Sigmoid colon (tissue), 7 donors: ENCODE measurements around the gene GDPD5. TPM values are rescaled to one million over a fixed set of nuclear protein-coding genes. Genes with fewer than 3 reads are reported as not detected.

Source experiments
- DNase-seq: peaks from one replicate; pipeline ENCODE4 v3.0.0-alpha.2; 2019
- H3K27ac ChIP-seq, 4 donors: fragments of 200-600 bp; sonication (generic); one replicate each; pipeline ENCODE4 v1.5.1; 2016 to 2019; ENCODE audit warnings: mild to moderate bottlenecking in 1 of 4
- H3K27me3 ChIP-seq, 3 donors: fragments of 200-600 bp; sonication (generic); one replicate each; pipeline ENCODE4 v1.5.1; 2019; ENCODE audit warnings: mild to moderate bottlenecking in 1 of 3
- H3K36me3 ChIP-seq, 4 donors: fragments of 200-600 bp; sonication (generic); one replicate each; pipeline ENCODE4 v1.5.1; 2016 to 2019
- H3K4me1 ChIP-seq, 4 donors: fragments of 200-600 bp; sonication (generic); one replicate each; pipeline ENCODE4 v1.5.1; 2017 to 2019
- H3K4me3 ChIP-seq, 4 donors: fragments of 200-600 bp; sonication (generic); one replicate each; pipeline ENCODE4 v1.5.1; 2017 to 2019; ENCODE audit warnings: mild to moderate bottlenecking in 2 of 4, moderate library complexity in 1 of 4
- H3K9me3 ChIP-seq, 4 donors: fragments of 200-600 bp in 3 of 4; sonication (generic) in 3 of 4; one replicate each; pipeline versions ENCODE4 v1.5.1 to v1.6.1; 2013 to 2019
- EP300 ChIP-seq, 4 donors: sonication (generic); formaldehyde crosslinking; IDR thresholded peaks; one replicate each; pipeline ENCODE4 v1.6.1; 2017; ENCODE audit warnings: antibody characterized with exemption in 4 of 4
- POLR2A ChIP-seq, 2 donors: fragments of 450-650 bp; IDR thresholded peaks; one replicate each; pipeline ENCODE4 v1.6.1; 2016; ENCODE audit warnings: antibody characterized with exemption in 2 of 2, mild to moderate bottlenecking in 2 of 2, moderate library complexity in 2 of 2
- POLR2AphosphoS5 ChIP-seq, 4 donors: sonication (generic); formaldehyde crosslinking; IDR thresholded peaks; one replicate each; pipeline ENCODE4 v1.6.1; 2017; ENCODE audit warnings: antibody characterized with exemption in 4 of 4
- WGBS, 2 donors: extraction: QIAGEN DNeasy Blood & Tissue Kit; methylation state at CpG; one replicate each; pipeline ENCODE4 v1.1.7; 2013; 5-methylcytosine and 5-hydroxymethylcytosine counted together
- intact Hi-C: fragments of 100-400 bp; cut with DNase I; formaldehyde crosslinking; loops from one replicate; pipeline ENCODE4 v1.15.1; 2023
- polyA plus RNA-seq, 3 donors: library from polyadenylated mRNA; stranded (reverse); fragments of 200-250 nt; gene quantifications; one replicate each; pipeline ENCODE4 v1.2.3, GENCODE V29; 2013
- total RNA-seq, 4 donors: library from RNA; depleted of rRNA; stranded (reverse); fragments of >200 nt; gene quantifications; one replicate each; pipeline ENCODE4 v1.1.0, GENCODE V29; 2016
- TF ChIP-seq, protein P1 (sequence below), 4 experiments: fragments of 450-650 bp in 3 of 4; fragments of 200-600 bp in 1 of 4; IDR thresholded peaks; one replicate each; pipeline ENCODE4 v1.5.1; 2016 to 2019; ENCODE audit warnings: antibody characterized with exemption in 4 of 4, mild to moderate bottlenecking in 3 of 4, moderate library complexity in 2 of 4
- donor health status: healthy with polysubstance abuse.
- donor health status: Bipolar disorder and iron deficiency.
- donor health status: healthy.

The GDPD5 gene
- total and polyA plus RNA-seq, 7 donors, result 2.4 to 8.1 (median 5.8) TPM; not detected in 1

DNA sequence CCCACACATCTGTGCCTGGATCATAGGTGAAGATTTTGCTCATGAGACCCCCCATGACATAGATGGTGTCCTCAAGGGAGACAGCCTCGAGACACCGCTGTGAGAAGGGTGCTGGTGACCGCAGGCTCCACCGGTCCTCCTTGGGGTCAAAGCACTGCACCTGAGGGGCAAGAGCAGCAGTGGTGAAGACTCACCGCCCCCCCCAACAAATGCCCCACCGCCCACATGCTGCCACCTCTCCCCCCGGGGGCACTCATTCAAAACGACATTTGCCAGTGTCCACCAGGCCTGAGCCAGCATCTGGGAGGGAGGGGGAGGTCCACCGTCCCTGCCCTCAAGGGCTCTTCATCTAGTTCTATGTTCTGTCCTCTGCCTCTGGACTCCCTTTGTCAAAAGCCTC, 102.0 kb downstream of the GDPD5 start:
- Histone ChIP-seq H3K36me3 (peaks cover 0 to 10% (median 0%) of the 10 kb centered on the region in 4 donors), H3K9me3 (no peaks in the 10 kb centered on the region), H3K27me3 (peaks cover 0 to 5% (median 5%) of the 10 kb centered on the region in 3 donors), H3K4me1 (peaks cover 0 to 21% (median 11%) of the 10 kb centered on the region in 4 donors), H3K4me3 (no peak overlapping the region), H3K27ac (no peak overlapping the region)
- intact Hi-C loops, result no loop called here
- no peak for TF ChIP-seq EP300 (IDR thresholded peaks at IDR 0.05)
- TF ChIP-seq POLR2A (IDR thresholded peaks at IDR 0.05), result no peak
- TF ChIP-seq, protein P1, sequence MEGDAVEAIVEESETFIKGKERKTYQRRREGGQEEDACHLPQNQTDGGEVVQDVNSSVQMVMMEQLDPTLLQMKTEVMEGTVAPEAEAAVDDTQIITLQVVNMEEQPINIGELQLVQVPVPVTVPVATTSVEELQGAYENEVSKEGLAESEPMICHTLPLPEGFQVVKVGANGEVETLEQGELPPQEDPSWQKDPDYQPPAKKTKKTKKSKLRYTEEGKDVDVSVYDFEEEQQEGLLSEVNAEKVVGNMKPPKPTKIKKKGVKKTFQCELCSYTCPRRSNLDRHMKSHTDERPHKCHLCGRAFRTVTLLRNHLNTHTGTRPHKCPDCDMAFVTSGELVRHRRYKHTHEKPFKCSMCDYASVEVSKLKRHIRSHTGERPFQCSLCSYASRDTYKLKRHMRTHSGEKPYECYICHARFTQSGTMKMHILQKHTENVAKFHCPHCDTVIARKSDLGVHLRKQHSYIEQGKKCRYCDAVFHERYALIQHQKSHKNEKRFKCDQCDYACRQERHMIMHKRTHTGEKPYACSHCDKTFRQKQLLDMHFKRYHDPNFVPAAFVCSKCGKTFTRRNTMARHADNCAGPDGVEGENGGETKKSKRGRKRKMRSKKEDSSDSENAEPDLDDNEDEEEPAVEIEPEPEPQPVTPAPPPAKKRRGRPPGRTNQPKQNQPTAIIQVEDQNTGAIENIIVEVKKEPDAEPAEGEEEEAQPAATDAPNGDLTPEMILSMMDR (IDR thresholded peaks at IDR 0.05), result no peak
- no peak for TF ChIP-seq POLR2AphosphoS5 (IDR thresholded peaks at IDR 0.05)
- 92 to 94% methylated on average over 9 of the region's 9 CpGs for WGBS, 2 donors
- no peak for DNase-seq

DNA sequence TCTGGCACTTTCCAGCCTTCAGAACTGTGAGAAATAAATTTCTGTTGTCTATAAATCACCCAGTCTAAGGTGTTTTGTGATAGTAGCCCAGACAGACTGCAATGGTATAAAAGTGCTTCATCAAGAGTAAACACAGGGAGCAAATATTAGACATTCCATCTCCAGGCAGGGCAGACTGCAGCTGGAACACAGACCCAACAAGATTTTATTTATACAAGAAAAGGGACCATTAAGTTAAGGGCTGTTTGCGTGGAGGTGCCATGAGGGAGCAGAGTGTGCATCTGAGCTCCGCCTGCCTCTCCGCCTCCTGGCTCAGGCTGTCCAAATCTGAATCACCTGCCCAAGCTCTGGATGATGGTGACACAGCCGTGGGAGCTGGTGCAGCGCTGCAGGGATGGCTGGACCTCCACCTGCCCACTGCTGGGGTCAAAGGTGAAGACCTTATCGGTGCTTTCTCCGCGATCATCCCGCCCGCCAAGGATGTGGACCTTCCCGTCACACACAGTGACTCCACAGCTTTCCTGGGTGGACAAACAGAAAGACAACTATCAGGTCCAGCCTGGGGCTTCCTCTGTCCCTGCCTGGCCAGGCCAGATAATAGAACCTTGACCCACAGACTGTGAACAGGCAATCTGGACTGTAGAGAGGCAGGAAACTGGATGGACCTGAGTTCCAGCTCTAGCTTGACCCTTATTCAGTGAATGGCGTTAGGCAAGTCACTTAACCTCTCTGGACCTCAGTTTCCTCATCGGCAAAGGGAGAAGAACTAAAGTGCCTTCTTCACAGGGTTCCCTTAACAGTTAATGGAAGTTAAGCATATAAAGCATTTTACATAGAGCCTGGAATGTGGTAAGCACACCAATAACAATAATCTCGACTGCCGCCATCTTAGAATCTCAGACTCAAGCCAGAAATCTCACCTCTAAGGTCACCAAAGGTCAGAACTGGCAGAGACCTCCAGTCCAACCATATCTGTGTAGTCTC, 103.2 kb downstream of the GDPD5 start:
- intact Hi-C loops, result no loop called here
- Histone ChIP-seq H3K4me3 (no peak overlapping the region), H3K27me3 (no peaks in the 10 kb centered on the region), H3K27ac (no peak overlapping the region), H3K36me3 (peaks cover 0 to 12% (median 0%) of the 10 kb centered on the region in 4 donors), H3K4me1 (peaks cover 0 to 22% (median 6%) of the 10 kb centered on the region in 4 donors), H3K9me3 (no peaks in the 10 kb centered on the region)
- WGBS, 2 donors, result 39 to 81% methylated on average over 15 of the region's 15 CpGs
- DNase-seq, result no peak
- TF ChIP-seq POLR2A (IDR thresholded peaks at IDR 0.05) (no peak), EP300 (IDR thresholded peaks at IDR 0.05) (no peak), POLR2AphosphoS5 (IDR thresholded peaks at IDR 0.05) (no peak)
- TF ChIP-seq, protein P1 (IDR thresholded peaks at IDR 0.05), result no peak

DNA sequence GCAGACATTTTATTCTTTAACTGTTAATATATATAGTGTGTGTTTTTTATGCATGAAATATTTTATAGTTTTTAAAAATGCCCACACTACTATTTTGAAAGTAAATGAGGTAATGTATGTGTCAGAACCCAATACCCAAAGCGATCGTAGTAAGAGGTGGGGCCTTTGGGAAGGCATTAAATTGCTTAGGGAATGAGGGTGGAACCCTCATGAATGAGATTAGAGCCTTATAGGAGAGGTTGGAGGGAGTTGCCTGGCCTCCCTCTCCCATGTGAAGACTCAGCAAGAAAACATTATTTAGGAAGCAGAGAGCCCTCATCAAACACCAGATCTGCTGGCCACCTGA, 103.9 kb downstream of the GDPD5 start:
- 25 to 65% methylated on average over 2 of the region's 2 CpGs for WGBS, 2 donors
- Histone ChIP-seq H3K27me3 (no peaks in the 10 kb centered on the region), H3K36me3 (peaks cover 0 to 15% (median 0%) of the 10 kb centered on the region in 4 donors), H3K27ac (no peak overlapping the region), H3K4me1 (peaks cover 0 to 22% (median 6%) of the 10 kb centered on the region in 4 donors), H3K9me3 (no peaks in the 10 kb centered on the region), H3K4me3 (no peak overlapping the region)
- DNase-seq, result no peak
- no peak for TF ChIP-seq POLR2A (IDR thresholded peaks at IDR 0.05)
- TF ChIP-seq EP300 (IDR thresholded peaks at IDR 0.05), result no peak
- TF ChIP-seq, protein P1 (IDR thresholded peaks at IDR 0.05), result no peak
- no peak for TF ChIP-seq POLR2AphosphoS5 (IDR thresholded peaks at IDR 0.05)
- intact Hi-C loops, result no loop called here

DNA sequence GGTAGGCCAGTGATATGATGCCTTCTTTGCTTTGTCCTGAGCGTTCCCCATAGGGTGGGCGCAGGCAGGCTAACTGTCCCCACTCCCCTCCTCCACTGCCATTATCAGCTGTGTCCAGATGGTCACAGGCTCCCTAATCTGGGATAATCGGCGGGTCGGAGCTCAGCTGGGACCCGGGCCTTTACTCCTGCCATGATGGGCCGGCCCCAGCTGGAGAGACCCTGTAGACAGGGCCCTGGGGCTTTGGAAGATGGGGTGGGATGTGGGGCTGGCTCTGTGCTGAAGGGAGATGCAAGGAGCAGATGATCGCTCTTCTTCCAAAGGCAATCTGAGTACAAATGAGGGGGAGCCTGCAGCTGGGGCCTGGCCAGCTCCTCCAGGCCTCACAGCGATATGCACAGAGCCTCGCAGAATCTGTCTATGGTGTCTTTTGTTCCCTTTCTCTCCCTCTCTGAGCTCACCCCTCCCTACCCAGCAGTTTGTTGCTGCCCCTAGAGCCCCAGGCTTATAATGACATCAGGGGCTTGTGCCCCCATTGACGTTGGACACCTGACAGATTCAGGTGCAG, 104.6 kb downstream of the GDPD5 start:
- 85 to 86% methylated on average over 11 of the region's 11 CpGs for WGBS, 2 donors
- Histone ChIP-seq H3K27ac (no peak overlapping the region), H3K4me3 (no peak overlapping the region), H3K9me3 (no peaks in the 10 kb centered on the region), H3K27me3 (no peaks in the 10 kb centered on the region), H3K36me3 (peaks cover 0 to 15% (median 0%) of the 10 kb centered on the region in 4 donors), H3K4me1 (peaks cover 0 to 22% (median 6%) of the 10 kb centered on the region in 4 donors)
- TF ChIP-seq POLR2AphosphoS5 (IDR thresholded peaks at IDR 0.05), result no peak
- no peak for TF ChIP-seq EP300 (IDR thresholded peaks at IDR 0.05)
- TF ChIP-seq, protein P1 (IDR thresholded peaks at IDR 0.05), result no peak
- TF ChIP-seq POLR2A (IDR thresholded peaks at IDR 0.05), result no peak
- intact Hi-C loops, result no loop called here
- DNase-seq, result no peak
